Measurements from ENCODE around the gene FILIP1L. TPM values are rescaled to one million over a fixed set of nuclear protein-coding genes. Genes with fewer than 3 reads are reported as not detected.
A peak's percentile ranks its signal among the peaks of the same experiment; 100 is the strongest.

Gene FILIP1L
- total and polyA plus RNA-seq, 2 of the 13 experiments (the other 11 are each of a cell fraction or from before 2014, with no cell fraction given): 8.1 to 187 TPM

DNA sequence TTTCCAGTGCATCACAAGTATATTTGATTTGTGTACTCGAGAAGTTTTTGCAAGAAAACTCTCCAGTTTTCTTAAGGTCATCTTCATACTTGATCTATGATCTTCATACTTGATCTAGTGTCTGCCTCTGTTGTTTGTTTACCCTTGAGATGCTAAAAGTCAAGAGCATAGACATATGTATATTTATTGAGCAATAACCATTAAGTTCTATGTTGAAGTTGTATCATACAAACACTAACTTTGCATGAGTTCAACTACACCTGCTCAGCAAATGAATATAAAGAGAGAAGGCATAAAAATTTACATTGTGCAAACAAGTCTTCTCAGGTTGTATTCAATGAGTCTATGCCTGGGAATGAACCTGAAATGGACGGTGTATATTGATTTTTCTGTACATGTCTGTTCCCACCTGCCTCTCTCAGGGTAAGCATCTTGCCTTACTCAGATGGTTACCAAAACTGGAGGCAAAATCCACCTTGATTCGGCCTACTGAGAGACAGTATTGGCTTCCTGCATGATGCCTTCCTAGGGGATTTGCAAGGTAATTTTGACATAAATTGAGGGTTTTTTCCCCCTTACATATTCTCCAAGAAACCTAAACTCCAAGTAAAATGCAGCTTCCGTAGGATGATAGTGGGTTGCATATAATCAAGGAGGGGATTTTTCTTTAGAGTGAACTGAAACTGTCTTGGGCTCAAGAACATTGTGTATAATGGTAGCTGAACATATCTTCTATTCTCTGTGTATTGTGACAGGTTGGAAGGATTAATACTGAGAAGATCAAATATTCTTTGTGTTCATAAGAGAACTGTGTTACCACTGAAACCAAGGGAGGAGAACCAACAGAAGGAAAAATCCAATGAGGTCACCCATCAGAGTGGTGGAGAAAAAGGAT, 110.4 kb downstream of the FILIP1L start:
- no TSS peak for BruUV-seq (replicated peaks)
- Histone ChIP-seq H3K79me2 (ENCODE audit: insufficient read depth, low read length) (no peaks in the 10 kb centered on the region), H3K4me1 (ENCODE audit: insufficient read depth, low read length) (peaks cover 52% of the 10 kb centered on the region), H3K4me2 (ENCODE audit: low read depth, low read length) (no peak overlapping the region), H2AFZ (ENCODE audit: low read length) (no peak overlapping the region), H3K36me3 (replicated peaks in 1 of 2; ENCODE audit: control insufficient read depth in 1 of 2, insufficient read depth in 2 of 2, low read length in 2 of 2) (no peaks in the 10 kb centered on the region), H4K20me1 (ENCODE audit: insufficient read depth, low read length) (no peaks in the 10 kb centered on the region), H3K27ac (ENCODE audit: extremely low read length, insufficient read depth, low read length) (peak overlapping the region; percentile 8), H3K4me3 (replicated peaks in 1 of 3; ENCODE audit: insufficient read depth in 1 of 3, low read depth in 2 of 3, low read length in 3 of 3) (no peak overlapping the region), H3K9me3 (ENCODE audit: low read length) (no peaks in the 10 kb centered on the region), H3K27me3 (ENCODE audit: control insufficient read depth in 1 of 2, insufficient read depth in 2 of 2, low read length in 2 of 2) (no peaks in the 10 kb centered on the region), H3K9ac (ENCODE audit: insufficient read depth, low read depth, low read length) (no peak overlapping the region)
- ATAC-seq: no peak
- WGBS (ENCODE audit: low lambda C conversion rate): 90% methylated on average over 4 of the region's 4 CpGs
- intact Hi-C loops (cut with micrococcal nuclease; ENCODE audit: unreplicated experiment): loop anchor here (1.0 kb wide), 1 partner anchor 128 kb away; no protein-coding TSS in a partner anchor
- ChIA-PET POLR2A (interaction anchor here (1.2 to 2.0 kb wide), 4 partner anchors 10 to 132 kb away, joined by 3 to 5 read pairs (median 4); no protein-coding TSS in a partner anchor), CTCF (ENCODE audit: low intra/inter-chr PET ratio, low total read pairs) (no interaction called here)
- TF ChIP-seq, protein P1, sequence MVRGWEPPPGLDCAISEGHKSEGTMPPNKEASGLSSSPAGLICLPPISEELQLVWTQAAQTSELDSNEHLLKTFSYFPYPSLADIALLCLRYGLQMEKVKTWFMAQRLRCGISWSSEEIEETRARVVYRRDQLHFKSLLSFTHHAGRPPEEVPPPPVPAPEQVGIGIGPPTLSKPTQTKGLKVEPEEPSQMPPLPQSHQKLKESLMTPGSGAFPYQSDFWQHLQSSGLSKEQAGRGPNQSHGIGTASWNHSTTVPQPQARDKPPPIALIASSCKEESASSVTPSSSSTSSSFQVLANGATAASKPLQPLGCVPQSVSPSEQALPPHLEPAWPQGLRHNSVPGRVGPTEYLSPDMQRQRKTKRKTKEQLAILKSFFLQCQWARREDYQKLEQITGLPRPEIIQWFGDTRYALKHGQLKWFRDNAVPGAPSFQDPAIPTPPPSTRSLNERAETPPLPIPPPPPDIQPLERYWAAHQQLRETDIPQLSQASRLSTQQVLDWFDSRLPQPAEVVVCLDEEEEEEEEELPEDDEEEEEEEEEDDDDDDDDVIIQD (CRISPR knock-in tag; IDR thresholded peaks at IDR 0.05; ENCODE audit: low read depth): no peak
- TF ChIP-seq ZKSCAN5 (CRISPR knock-in tag; IDR thresholded peaks at IDR 0.05) (no peak), SSRP1 (CRISPR knock-in tag; IDR thresholded peaks at IDR 0.05) (no peak), ISL2 (CRISPR knock-in tag; IDR thresholded peaks at IDR 0.05) (no peak)
- TF ChIP-seq, protein P2, sequence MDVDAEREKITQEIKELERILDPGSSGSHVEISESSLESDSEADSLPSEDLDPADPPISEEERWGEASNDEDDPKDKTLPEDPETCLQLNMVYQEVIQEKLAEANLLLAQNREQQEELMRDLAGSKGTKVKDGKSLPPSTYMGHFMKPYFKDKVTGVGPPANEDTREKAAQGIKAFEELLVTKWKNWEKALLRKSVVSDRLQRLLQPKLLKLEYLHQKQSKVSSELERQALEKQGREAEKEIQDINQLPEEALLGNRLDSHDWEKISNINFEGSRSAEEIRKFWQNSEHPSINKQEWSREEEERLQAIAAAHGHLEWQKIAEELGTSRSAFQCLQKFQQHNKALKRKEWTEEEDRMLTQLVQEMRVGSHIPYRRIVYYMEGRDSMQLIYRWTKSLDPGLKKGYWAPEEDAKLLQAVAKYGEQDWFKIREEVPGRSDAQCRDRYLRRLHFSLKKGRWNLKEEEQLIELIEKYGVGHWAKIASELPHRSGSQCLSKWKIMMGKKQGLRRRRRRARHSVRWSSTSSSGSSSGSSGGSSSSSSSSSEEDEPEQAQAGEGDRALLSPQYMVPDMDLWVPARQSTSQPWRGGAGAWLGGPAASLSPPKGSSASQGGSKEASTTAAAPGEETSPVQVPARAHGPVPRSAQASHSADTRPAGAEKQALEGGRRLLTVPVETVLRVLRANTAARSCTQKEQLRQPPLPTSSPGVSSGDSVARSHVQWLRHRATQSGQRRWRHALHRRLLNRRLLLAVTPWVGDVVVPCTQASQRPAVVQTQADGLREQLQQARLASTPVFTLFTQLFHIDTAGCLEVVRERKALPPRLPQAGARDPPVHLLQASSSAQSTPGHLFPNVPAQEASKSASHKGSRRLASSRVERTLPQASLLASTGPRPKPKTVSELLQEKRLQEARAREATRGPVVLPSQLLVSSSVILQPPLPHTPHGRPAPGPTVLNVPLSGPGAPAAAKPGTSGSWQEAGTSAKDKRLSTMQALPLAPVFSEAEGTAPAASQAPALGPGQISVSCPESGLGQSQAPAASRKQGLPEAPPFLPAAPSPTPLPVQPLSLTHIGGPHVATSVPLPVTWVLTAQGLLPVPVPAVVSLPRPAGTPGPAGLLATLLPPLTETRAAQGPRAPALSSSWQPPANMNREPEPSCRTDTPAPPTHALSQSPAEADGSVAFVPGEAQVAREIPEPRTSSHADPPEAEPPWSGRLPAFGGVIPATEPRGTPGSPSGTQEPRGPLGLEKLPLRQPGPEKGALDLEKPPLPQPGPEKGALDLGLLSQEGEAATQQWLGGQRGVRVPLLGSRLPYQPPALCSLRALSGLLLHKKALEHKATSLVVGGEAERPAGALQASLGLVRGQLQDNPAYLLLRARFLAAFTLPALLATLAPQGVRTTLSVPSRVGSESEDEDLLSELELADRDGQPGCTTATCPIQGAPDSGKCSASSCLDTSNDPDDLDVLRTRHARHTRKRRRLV (CRISPR knock-in tag; IDR thresholded peaks at IDR 0.05): no peak
- TF ChIP-seq, protein P3, sequence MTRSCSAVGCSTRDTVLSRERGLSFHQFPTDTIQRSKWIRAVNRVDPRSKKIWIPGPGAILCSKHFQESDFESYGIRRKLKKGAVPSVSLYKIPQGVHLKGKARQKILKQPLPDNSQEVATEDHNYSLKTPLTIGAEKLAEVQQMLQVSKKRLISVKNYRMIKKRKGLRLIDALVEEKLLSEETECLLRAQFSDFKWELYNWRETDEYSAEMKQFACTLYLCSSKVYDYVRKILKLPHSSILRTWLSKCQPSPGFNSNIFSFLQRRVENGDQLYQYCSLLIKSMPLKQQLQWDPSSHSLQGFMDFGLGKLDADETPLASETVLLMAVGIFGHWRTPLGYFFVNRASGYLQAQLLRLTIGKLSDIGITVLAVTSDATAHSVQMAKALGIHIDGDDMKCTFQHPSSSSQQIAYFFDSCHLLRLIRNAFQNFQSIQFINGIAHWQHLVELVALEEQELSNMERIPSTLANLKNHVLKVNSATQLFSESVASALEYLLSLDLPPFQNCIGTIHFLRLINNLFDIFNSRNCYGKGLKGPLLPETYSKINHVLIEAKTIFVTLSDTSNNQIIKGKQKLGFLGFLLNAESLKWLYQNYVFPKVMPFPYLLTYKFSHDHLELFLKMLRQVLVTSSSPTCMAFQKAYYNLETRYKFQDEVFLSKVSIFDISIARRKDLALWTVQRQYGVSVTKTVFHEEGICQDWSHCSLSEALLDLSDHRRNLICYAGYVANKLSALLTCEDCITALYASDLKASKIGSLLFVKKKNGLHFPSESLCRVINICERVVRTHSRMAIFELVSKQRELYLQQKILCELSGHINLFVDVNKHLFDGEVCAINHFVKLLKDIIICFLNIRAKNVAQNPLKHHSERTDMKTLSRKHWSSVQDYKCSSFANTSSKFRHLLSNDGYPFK (CRISPR knock-in tag; IDR thresholded peaks at IDR 0.05; ENCODE audit: borderline replicate concordance): no peak
- TF ChIP-seq, protein P4, sequence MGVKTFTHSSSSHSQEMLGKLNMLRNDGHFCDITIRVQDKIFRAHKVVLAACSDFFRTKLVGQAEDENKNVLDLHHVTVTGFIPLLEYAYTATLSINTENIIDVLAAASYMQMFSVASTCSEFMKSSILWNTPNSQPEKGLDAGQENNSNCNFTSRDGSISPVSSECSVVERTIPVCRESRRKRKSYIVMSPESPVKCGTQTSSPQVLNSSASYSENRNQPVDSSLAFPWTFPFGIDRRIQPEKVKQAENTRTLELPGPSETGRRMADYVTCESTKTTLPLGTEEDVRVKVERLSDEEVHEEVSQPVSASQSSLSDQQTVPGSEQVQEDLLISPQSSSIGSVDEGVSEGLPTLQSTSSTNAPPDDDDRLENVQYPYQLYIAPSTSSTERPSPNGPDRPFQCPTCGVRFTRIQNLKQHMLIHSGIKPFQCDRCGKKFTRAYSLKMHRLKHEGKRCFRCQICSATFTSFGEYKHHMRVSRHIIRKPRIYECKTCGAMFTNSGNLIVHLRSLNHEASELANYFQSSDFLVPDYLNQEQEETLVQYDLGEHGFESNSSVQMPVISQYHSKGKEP (CRISPR knock-in tag; IDR thresholded peaks at IDR 0.05): no peak
- no peak for DNase-seq (ENCODE audit: low spot score)
- in situ Hi-C loops (cut with HindIII; ENCODE audit: extremely low pct_ligation_motif_present, low pct_unique_long_range_greater_than_20kb): no loop called here
- FAIRE-seq: no peak

All from HepG2 (cell line).